Astrocyte (in vitro differentiated cells and primary cell): ENCODE results near the gene TOM1L1. TPM values are rescaled to one million over a fixed set of nuclear protein-coding genes. Genes with fewer than 3 reads are reported as not detected.

Experiments used
- DNase-seq: peaks from one replicate; pipeline ENCODE4 v3.0.0-alpha.2; 2010; ENCODE audit warnings: low read depth
- FAIRE-seq: peaks from 2 replicates; lab custom pipeline; 2011; peaks lifted over from hg19 to GRCh38; lab: Jason Lieb, UNC
- H2AFZ ChIP-seq: 2 replicates; pipeline ENCODE4 v1.6.0; 2012; ENCODE audit warnings: low read depth, low read length, inconsistent platforms
- H3K27ac ChIP-seq: 2 replicates; pipeline ENCODE4 v1.5.1; 2011; ENCODE audit warnings: low read depth, low read length, inconsistent platforms
- H3K27me3 ChIP-seq: 2 replicates; pipeline ENCODE4 v1.6.0; 2011; ENCODE audit warnings: low read length, inconsistent platforms; ENCODE audit not compliant: insufficient read depth
- H3K36me3 ChIP-seq: 2 replicates; pipeline ENCODE4 v1.5.1; 2011; ENCODE audit warnings: low read length, inconsistent platforms; ENCODE audit not compliant: insufficient read depth
- H3K4me1 ChIP-seq: 2 replicates; pipeline ENCODE4 v1.5.1; 2011; ENCODE audit warnings: low read length, inconsistent platforms; ENCODE audit not compliant: insufficient read depth
- H3K4me2 ChIP-seq: 2 replicates; pipeline ENCODE4 v1.6.0; 2012; ENCODE audit warnings: low read length, inconsistent platforms
- H3K4me3 ChIP-seq: 2 replicates; pipeline ENCODE4 v1.5.1; 2011; ENCODE audit warnings: low read depth, mild to moderate bottlenecking, low read length, inconsistent platforms; ENCODE audit not compliant: insufficient read depth
- H3K79me2 ChIP-seq: 2 replicates; pipeline ENCODE4 v1.6.0; 2012; ENCODE audit warnings: mild to moderate bottlenecking, low read length, inconsistent platforms; ENCODE audit not compliant: insufficient read depth
- H3K9ac ChIP-seq: 2 replicates; pipeline ENCODE4 v1.6.0; 2012; ENCODE audit warnings: mild to moderate bottlenecking, low read length, inconsistent platforms
- H3K9me3 ChIP-seq: 2 replicates; pipeline ENCODE4 v1.5.1; 2012; ENCODE audit warnings: low read depth, mild to moderate bottlenecking, low read length, inconsistent platforms; ENCODE audit not compliant: insufficient read depth
- H4K20me1 ChIP-seq: 2 replicates; pipeline ENCODE4 v1.6.0; 2012; ENCODE audit warnings: low read length, inconsistent platforms; ENCODE audit not compliant: insufficient read depth
- H3K27ac Mint-ChIP-seq: one replicate; pipeline ENCODE4 v1.8.0; 2021; ENCODE audit warnings: mild to moderate bottlenecking, mixed read lengths; ENCODE audit not compliant: unreplicated experiment
- H3K27me3 Mint-ChIP-seq: one replicate; pipeline ENCODE4 v1.8.0; 2021; ENCODE audit warnings: low read depth, mixed read lengths; ENCODE audit not compliant: unreplicated experiment
- H3K36me3 Mint-ChIP-seq: one replicate; pipeline ENCODE4 v1.8.0; 2021; ENCODE audit warnings: low read depth, mixed read lengths; ENCODE audit not compliant: unreplicated experiment
- H3K4me1 Mint-ChIP-seq: one replicate; pipeline ENCODE4 v1.8.0; 2021; ENCODE audit warnings: low read depth, mixed read lengths; ENCODE audit not compliant: unreplicated experiment
- H3K4me3 Mint-ChIP-seq: one replicate; pipeline ENCODE4 v1.8.0; 2021; ENCODE audit warnings: mild to moderate bottlenecking, moderate library complexity, mixed read lengths; ENCODE audit not compliant: unreplicated experiment
- H3K9me3 Mint-ChIP-seq: one replicate; pipeline ENCODE4 v1.8.0; 2021; ENCODE audit warnings: mild to moderate bottlenecking, mixed read lengths; ENCODE audit not compliant: unreplicated experiment
- CTCF ChIP-seq: IDR thresholded peaks from 2 replicates; pipeline ENCODE4 v1.5.1; 2011; ENCODE audit warnings: low read depth, mild to moderate bottlenecking, inconsistent platforms, low read length, moderate library complexity; ENCODE audit not compliant: insufficient read depth
- EZH2 ChIP-seq: IDR thresholded peaks from 2 replicates; pipeline ENCODE4 v1.6.1; 2012; ENCODE audit warnings: mild to moderate bottlenecking, low read length, inconsistent platforms; ENCODE audit not compliant: insufficient read depth
- total RNA-seq: library from RNA; stranded (reverse); gene quantifications from 2 replicates; pipeline ENCODE4 v1.2.1, GENCODE V29; 2021

The TOM1L1 gene
- total RNA-seq, 1 donor from 2014 or later: 27.1 TPM

- Mint-ChIP-seq H3K9me3 (no peaks in the 10 kb centered on the region), H3K4me1 (peaks cover 10% of the 10 kb centered on the region), H3K27me3 (no peaks in the 10 kb centered on the region), H3K4me3 (no peak overlapping the region), H3K27ac (no peak overlapping the region), H3K36me3 (no peaks in the 10 kb centered on the region)
- Histone ChIP-seq H3K79me2 (peaks cover 5% of the 10 kb centered on the region), H3K36me3 (no peaks in the 10 kb centered on the region), H3K4me1 (peaks cover 15% of the 10 kb centered on the region), H3K9me3 (no peaks in the 10 kb centered on the region), H3K27me3 (peaks cover 18% of the 10 kb centered on the region), H4K20me1 (no peaks in the 10 kb centered on the region), H3K4me3 (no peak overlapping the region), H3K27ac (no peak overlapping the region), H3K9ac (no peak overlapping the region), H3K4me2 (no peak overlapping the region), H2AFZ (no peak overlapping the region)
- DNase-seq (peak; percentile 36), FAIRE-seq (no peak)
- TF ChIP-seq CTCF: no peak
- TF ChIP-seq EZH2: no peak
Measured at GRCh38 chr17:54898576-54898975, 2.1 kb upstream of the TOM1L1 start.

GRCh38 chr17:54899201-54899600 is 1.5 kb upstream of the TOM1L1 start:
- H3K4me1 Mint-ChIP-seq: peaks cover 11% of the 10 kb centered on the region
- H3K27me3 Mint-ChIP-seq: no peaks in the 10 kb centered on the region
- FAIRE-seq (no peak), DNase-seq (no peak)
- Histone ChIP-seq H3K9ac (no peak overlapping the region), H2AFZ (no peak overlapping the region), H3K79me2 (peaks cover 5% of the 10 kb centered on the region), H3K27me3 (peaks cover 14% of the 10 kb centered on the region), H3K4me1 (peaks cover 15% of the 10 kb centered on the region), H4K20me1 (no peaks in the 10 kb centered on the region), H3K27ac (no peak overlapping the region), H3K4me2 (no peak overlapping the region), H3K36me3 (no peaks in the 10 kb centered on the region), H3K4me3 (no peak overlapping the region), H3K9me3 (no peaks in the 10 kb centered on the region)
- H3K4me3 Mint-ChIP-seq: peak overlapping the region; percentile 83
- no peak overlapping the region for H3K27ac Mint-ChIP-seq
- no peaks in the 10 kb centered on the region for H3K9me3 Mint-ChIP-seq
- TF ChIP-seq EZH2 (no peak), CTCF (no peak)
- no peaks in the 10 kb centered on the region for H3K36me3 Mint-ChIP-seq

GRCh38 chr17:54899721-54900456 is 763 bp upstream of the TOM1L1 start:
- TF ChIP-seq CTCF: no peak
- no peak for TF ChIP-seq EZH2
- no peak for FAIRE-seq
- H3K4me2 ChIP-seq: peak overlapping the region; percentile 96

More at GRCh38 chr17:54899721-54900456, 763 bp upstream of the TOM1L1 start:
- Mint-ChIP-seq H3K27ac (peak overlapping the region; percentile 21), H3K4me1 (peaks cover 11% of the 10 kb centered on the region), H3K9me3 (no peaks in the 10 kb centered on the region), H3K27me3 (no peaks in the 10 kb centered on the region), H3K4me3 (peak overlapping the region; percentile 83), H3K36me3 (peaks cover under 1% of the 10 kb centered on the region)
- no peak overlapping the region for H3K27ac ChIP-seq
- H3K9ac ChIP-seq: peak overlapping the region; percentile 78
- H4K20me1 ChIP-seq: no peaks in the 10 kb centered on the region
- H2AFZ ChIP-seq: peak overlapping the region; percentile 89
- H3K4me1 ChIP-seq: peaks cover 15% of the 10 kb centered on the region
- no peaks in the 10 kb centered on the region for H3K9me3 ChIP-seq
- no peaks in the 10 kb centered on the region for H3K36me3 ChIP-seq
- H3K79me2 ChIP-seq: peaks cover 5% of the 10 kb centered on the region
- no peak for DNase-seq
- peaks cover 13% of the 10 kb centered on the region for H3K27me3 ChIP-seq
- peak overlapping the region; percentile 75 for H3K4me3 ChIP-seq
